ENCODE measurements around the gene SOS2. TPM values are rescaled to one million over a fixed set of nuclear protein-coding genes. Genes with fewer than 3 reads are reported as not detected.
A peak's percentile ranks its signal among the peaks of the same experiment; 100 is the strongest.

Gene SOS2
- polyA plus RNA-seq, 3 donors = 9.3 to 24.3 (median 12.0) TPM

DNA sequence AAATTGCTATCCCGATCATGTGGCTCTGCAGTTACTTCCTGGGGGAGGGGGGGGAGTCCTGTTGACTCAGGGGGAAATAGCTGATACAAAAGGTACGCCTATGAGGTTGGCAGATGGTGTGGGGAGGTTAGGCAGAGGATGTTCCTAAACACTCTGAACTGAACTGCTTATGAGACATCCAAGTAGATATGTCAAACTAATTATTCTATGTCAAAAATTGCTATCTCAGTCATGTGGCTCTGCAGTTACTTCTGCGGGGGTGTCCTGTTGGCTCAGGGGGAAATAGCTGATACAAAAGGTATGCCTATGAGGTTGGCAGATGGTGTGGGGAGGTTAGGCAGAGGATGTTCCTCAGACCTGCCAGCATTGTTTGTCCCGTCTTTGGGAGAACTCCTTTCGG lies 109.9 kb downstream of the SOS2 start:
- Histone ChIP-seq H3K36me3 (replicated peaks in 1 of 2; ENCODE audit: control insufficient read depth in 1 of 2, insufficient read depth in 2 of 2, low read length in 2 of 2) (peaks cover 42 to 84% of the 10 kb centered on the region in 2 donors), H2AFZ (ENCODE audit: insufficient read depth, low read depth, low read length, poor library complexity, severe bottlenecking) (no peak overlapping the region), H3K27ac (ENCODE audit: low read depth in 1 of 2, low read length in 2 of 2) (no peak overlapping the region), H4K20me1 (ENCODE audit: insufficient read depth, low read length) (no peaks in the 10 kb centered on the region), H3K4me2 (replicated peaks; ENCODE audit: extremely low read depth, low read length, poor library complexity, severe bottlenecking) (no peak overlapping the region), H3K9me3 (replicated peaks in 1 of 2; ENCODE audit: control insufficient read depth in 1 of 2, insufficient read depth in 1 of 2, low read length in 2 of 2) (no peaks in the 10 kb centered on the region), H3K27me3 (ENCODE audit: control insufficient read depth in 2 of 2, insufficient read depth in 2 of 2, low read length in 2 of 2) (no peaks in the 10 kb centered on the region), H3K4me3 (replicated peaks in 1 of 3; ENCODE audit: low read depth in 2 of 3, low read length in 3 of 3) (no peak overlapping the region), H3K9ac (ENCODE audit: insufficient read depth, low read length, poor library complexity, severe bottlenecking) (no peak overlapping the region), H3K79me2 (ENCODE audit: insufficient read depth, low read length) (no peaks in the 10 kb centered on the region), H3K4me1 (ENCODE audit: control insufficient read depth in 1 of 2, insufficient read depth in 2 of 2, low read length in 2 of 2) (peaks cover 5 to 6% of the 10 kb centered on the region in 2 donors)
- peak overlapping the region in 2 of 7 donors; percentile 7 to 48 for H3K27ac Mint-ChIP-seq
- 100% methylated on average over 3 of the region's 5 CpGs for WGBS (ENCODE audit: insufficient coverage)
- no peak overlapping the region for H3K4me3 Mint-ChIP-seq
- no peaks in the 10 kb centered on the region for H3K9me3 Mint-ChIP-seq
- H3K27me3 Mint-ChIP-seq (ENCODE audit: low read depth in 3 of 3) = no peaks in the 10 kb centered on the region
- no peaks in the 10 kb centered on the region for H3K4me1 Mint-ChIP-seq
- intact Hi-C loops (cut with micrococcal nuclease) = no loop called here
- H3K36me3 Mint-ChIP-seq = peaks cover 52 to 59% of the 10 kb centered on the region in 2 donors
- DNase-seq = no peak
- TF ChIP-seq, protein P1, sequence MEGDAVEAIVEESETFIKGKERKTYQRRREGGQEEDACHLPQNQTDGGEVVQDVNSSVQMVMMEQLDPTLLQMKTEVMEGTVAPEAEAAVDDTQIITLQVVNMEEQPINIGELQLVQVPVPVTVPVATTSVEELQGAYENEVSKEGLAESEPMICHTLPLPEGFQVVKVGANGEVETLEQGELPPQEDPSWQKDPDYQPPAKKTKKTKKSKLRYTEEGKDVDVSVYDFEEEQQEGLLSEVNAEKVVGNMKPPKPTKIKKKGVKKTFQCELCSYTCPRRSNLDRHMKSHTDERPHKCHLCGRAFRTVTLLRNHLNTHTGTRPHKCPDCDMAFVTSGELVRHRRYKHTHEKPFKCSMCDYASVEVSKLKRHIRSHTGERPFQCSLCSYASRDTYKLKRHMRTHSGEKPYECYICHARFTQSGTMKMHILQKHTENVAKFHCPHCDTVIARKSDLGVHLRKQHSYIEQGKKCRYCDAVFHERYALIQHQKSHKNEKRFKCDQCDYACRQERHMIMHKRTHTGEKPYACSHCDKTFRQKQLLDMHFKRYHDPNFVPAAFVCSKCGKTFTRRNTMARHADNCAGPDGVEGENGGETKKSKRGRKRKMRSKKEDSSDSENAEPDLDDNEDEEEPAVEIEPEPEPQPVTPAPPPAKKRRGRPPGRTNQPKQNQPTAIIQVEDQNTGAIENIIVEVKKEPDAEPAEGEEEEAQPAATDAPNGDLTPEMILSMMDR (IDR thresholded peaks at IDR 0.05) = no peak

DNA sequence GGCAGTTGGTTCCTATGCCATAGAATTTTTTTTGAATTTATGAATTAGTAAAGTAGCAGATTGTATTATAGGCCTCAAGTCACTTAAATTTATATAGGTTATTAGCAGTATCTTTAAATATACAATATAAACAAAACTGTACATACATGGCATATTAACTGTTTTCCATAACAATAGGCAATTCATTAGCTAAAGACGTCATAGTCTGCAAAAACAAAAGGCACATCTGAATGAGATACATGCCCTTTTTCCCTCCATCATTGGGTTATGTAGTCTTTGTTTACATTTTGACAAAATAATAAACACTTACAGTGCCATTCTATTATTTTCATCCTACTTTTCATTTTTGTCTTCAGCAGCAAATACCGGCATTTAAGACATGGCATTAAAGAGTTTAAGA lies 113.9 kb downstream of the SOS2 start:
- Histone ChIP-seq H3K27me3 (ENCODE audit: control insufficient read depth in 2 of 2, insufficient read depth in 2 of 2, low read length in 2 of 2) (no peaks in the 10 kb centered on the region), H3K27ac (ENCODE audit: low read depth in 1 of 2, low read length in 2 of 2) (no peak overlapping the region), H3K4me2 (replicated peaks; ENCODE audit: extremely low read depth, low read length, poor library complexity, severe bottlenecking) (no peak overlapping the region), H4K20me1 (ENCODE audit: insufficient read depth, low read length) (no peaks in the 10 kb centered on the region), H3K4me1 (ENCODE audit: control insufficient read depth in 1 of 2, insufficient read depth in 2 of 2, low read length in 2 of 2) (peaks cover 12 to 15% of the 10 kb centered on the region in 2 donors), H3K9me3 (replicated peaks in 1 of 2; ENCODE audit: control insufficient read depth in 1 of 2, insufficient read depth in 1 of 2, low read length in 2 of 2) (no peaks in the 10 kb centered on the region), H3K4me3 (replicated peaks in 1 of 3; ENCODE audit: low read depth in 2 of 3, low read length in 3 of 3) (no peak overlapping the region), H2AFZ (ENCODE audit: insufficient read depth, low read depth, low read length, poor library complexity, severe bottlenecking) (no peak overlapping the region), H3K36me3 (replicated peaks in 1 of 2; ENCODE audit: control insufficient read depth in 1 of 2, insufficient read depth in 2 of 2, low read length in 2 of 2) (peaks cover 30 to 67% of the 10 kb centered on the region in 2 donors), H3K79me2 (ENCODE audit: insufficient read depth, low read length) (peaks cover 18% of the 10 kb centered on the region), H3K9ac (ENCODE audit: insufficient read depth, low read length, poor library complexity, severe bottlenecking) (no peak overlapping the region)
- no CpG with 5 or more reads among the region's 2 CpGs for WGBS (ENCODE audit: insufficient coverage)
- peaks cover 6% of the 10 kb centered on the region for H3K4me1 Mint-ChIP-seq
- no peak for DNase-seq
- H3K9me3 Mint-ChIP-seq = no peaks in the 10 kb centered on the region
- H3K36me3 Mint-ChIP-seq = peaks cover 44 to 59% of the 10 kb centered on the region in 2 donors
- H3K27ac Mint-ChIP-seq = peak overlapping the region in 1 of 7 donors; percentile 33
- no peak overlapping the region for H3K4me3 Mint-ChIP-seq
- intact Hi-C loops (cut with micrococcal nuclease) = loop anchor here in 1 of 2 donors (5.0 kb wide), 1 partner anchor 255 kb away; no protein-coding TSS in a partner anchor
- TF ChIP-seq, protein P1 (IDR thresholded peaks at IDR 0.05) = no peak
- no peaks in the 10 kb centered on the region for H3K27me3 Mint-ChIP-seq (ENCODE audit: low read depth in 3 of 3)

Measured in CD14-positive monocyte (primary cell).